ENCODE results near the gene POMT1. TPM values are rescaled to one million over a fixed set of nuclear protein-coding genes. Genes with fewer than 3 reads are reported as not detected.
"Not testable (repeated sequence)": the region's sequence is repeated elsewhere in the genome, so short reads cannot be mapped to it uniquely, and the experiment has no call there.

Gene POMT1
- total RNA-seq, 1 donor from 2014 or later = 40.0 TPM

DNA sequence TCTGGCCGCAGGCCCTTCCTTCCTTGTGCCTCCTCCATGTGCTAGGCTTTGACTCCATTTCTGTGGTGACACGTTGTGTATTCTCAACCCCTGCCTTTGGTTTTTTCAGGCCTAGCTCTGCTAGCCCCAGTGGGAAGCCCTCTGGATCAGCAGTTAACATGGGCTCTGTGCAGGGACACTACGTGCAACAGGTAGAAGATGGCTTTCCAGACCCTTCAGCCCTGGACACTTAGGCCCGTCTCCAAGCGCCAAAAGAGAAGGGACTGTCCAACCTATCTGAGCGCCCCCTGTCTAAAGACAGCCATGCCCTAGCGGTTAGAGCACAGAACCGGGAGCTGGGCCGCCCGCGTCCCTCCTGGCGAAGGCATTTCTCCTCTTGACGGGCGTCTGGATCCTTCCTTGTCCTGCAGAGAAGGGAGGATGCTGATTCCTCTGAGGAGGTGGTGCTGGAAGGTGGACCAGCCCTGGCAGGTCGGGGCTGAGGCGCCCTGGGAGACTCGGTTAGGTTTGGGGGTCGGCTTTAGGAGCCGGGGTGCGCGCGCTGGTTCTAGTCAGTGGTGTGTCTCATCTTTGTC is 8.3 kb upstream of the POMT1 start:
- DNase-seq (ENCODE audit: extremely low read depth, low read depth, low spot score) = no peak

DNA sequence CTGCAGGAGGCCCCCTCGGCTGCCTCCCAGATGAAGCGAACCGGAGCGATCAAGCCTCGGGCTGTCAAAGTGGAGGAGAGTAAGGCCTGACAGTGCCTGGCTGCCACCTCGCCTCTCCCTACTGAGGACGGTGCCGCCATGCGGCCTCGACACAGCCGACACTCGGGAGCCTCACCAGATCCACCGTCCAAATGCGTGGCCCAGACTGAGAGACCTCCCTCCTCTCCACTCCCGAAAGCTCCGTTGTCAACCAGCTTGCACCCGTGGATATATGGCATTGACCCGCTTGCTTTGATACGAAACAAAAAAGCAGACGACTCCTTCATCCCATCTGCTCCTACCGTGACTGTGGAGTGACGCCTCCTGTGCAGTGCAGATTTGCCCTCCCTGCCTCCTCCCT is 6.9 kb upstream of the POMT1 start:
- no peak for DNase-seq (ENCODE audit: extremely low read depth, low read depth, low spot score)

DNA sequence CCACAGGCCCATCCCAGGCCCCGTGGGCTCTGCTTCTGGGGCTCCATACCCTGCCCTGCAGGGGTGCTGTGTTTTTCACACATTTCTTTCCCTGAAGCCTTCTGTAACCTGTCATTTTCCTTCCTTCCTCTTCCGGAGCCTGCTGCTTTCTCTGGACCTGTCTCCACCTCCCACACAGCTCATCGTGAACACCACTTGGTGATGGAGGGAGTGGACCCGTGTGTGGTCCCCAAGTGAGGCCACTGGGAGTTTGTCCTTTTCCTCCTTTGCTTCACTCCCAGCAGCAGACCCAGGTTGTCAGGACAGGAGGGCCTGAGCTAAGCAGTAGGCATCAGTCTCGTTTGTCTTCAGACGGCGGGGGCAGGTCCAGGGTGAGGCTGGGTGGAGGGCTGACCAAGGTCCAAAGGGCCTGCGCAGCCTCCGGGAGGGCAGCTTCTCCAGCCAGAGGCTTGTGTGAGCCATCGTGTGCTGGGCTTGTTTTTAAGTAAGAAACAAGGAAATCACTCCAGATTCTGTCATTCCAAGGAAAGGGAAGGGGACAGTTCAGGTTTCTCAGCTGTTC is 5.8 kb upstream of the POMT1 start:
- no peak for DNase-seq (ENCODE audit: extremely low read depth, low read depth, low spot score)

DNA sequence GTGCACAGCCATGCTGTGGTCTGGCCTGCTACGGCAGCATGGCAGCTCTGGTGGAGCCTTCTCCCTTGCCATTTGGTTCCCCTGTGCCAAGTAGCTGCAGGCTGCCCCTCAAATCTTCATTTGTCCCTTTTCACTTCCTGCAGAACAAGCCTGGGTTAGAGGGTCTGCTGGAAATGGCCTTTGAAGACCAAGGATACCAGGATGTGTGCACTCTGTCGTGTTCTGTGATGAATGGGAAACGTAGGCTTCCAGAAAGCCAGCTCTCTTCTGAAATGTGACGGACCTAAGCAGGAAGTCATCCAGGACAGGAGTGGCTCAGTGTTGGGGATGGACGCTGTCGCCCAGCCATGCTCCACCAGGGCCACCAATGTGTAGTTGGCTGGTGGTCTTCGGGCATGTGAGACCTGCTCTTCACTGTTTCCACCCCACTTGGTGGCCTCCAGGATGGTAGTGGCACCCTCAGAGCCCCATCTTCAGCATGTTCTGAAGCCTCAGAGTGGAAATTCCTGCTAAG is 3.4 kb upstream of the POMT1 start:
- DNase-seq (ENCODE audit: extremely low read depth, low read depth, low spot score) = no peak

DNA sequence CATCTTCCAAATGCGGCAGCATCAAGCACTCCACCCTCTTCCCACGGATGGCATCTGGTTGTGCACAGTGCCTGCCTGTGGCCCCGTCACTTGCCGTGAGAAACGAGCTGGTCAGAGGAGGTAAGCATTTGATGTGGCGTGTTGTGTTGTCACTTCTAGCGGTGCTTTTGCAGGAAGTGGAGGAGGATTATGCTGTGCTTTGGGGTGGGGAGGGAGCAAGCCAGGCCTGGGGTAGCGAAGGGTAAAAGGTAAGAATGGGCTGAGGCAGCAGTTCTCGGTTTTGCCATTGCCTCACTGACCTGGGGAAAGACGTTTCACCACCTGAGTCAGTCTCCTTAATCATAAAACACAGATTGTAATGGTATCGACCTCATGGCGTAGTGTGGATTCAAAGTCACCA is 2.3 kb upstream of the POMT1 start:
- DNase-seq (ENCODE audit: extremely low read depth, low read depth, low spot score) = no peak

DNA sequence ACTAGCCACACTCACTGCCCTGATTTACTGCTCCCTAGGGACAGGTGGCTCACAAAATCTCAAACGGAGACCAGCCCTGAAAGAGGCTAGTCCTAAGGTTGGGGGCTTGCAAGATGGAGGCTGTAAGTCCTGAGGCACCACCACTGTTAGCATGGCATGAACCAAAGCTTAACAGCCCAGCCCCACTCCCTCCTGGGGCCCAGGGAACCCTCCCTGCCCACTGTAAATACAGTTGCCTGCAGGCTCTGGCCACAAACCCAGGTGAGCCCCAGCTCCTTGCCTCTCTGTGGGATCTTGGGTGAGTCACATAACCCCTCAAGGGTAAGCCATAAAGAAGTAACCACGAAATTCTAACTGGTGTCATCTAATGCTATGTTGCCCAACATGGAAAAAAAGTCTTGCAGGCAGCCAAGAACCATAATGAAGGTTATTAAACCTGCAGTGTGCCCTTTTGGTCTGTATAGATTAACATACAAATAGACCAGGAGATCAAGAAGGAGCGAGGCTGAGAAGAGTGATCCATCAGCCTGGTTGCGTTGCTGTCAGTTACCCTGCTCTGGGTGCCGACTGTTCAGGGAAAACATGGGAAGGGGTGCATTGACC is 1.7 kb upstream of the POMT1 start:
- no peak for DNase-seq (ENCODE audit: extremely low read depth, low read depth, low spot score)

DNA sequence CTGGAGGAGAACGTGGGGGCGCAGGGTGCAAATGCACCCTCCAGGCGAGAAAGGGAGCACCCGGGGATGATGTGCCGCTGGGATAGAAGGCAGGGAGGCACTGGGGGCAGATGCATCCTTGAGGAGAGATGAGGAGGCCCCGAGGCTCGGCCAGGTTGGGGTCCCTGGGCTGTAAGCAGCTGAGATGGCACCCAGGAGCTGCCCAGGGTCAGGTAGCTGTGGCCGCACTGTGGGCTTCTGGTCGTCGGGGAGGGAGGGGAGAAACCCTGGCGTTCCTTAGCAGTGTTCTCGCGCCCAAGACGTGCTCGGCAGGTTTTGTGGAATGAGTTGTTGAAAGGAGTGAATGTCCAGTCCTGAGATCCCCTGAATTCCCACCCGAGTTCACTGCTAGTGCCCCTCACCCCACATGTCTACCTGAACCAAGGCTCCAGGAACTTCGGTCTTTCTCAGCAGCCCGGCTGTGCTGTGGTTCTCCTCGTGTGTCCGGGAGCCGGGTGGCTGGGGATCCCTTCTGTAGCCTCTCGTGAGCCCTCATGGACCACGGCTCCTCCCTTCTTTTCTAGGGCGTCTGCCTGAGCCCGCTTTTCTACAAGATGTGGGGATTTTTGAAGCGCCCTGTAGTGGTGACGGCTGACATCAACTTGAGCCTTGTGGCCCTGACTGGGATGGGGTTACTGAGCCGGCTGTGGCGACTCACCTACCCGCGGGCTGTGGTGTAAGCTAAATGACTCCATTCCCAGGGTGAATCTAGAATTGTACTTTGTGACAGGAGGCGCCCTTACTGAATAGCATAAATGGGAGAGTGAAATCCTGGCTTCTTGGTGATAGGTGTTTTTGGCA is 1.1 kb downstream of the POMT1 start:
- DNase-seq (ENCODE audit: extremely low read depth, low read depth, low spot score) = no peak

DNA sequence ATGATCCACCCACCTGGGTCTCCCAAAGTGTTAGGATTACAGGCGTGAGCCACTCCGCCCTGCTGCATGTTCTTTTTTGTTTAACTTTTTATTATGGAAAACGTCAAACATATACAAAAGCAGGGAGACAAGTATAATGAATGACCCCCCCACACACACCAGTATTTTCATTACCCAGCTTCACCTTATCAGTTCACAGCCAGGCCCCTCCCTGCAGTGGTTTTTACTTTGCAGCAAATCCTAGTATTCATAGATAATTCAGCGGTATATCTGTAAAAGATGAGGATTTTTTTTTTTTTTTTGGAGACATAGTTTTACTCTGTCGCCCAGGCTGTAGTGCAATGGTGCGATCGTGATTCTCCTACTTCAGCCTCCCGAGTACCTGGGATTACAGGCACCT is 2.3 kb downstream of the POMT1 start:
- DNase-seq (ENCODE audit: extremely low read depth, low read depth, low spot score) = no peak

DNA sequence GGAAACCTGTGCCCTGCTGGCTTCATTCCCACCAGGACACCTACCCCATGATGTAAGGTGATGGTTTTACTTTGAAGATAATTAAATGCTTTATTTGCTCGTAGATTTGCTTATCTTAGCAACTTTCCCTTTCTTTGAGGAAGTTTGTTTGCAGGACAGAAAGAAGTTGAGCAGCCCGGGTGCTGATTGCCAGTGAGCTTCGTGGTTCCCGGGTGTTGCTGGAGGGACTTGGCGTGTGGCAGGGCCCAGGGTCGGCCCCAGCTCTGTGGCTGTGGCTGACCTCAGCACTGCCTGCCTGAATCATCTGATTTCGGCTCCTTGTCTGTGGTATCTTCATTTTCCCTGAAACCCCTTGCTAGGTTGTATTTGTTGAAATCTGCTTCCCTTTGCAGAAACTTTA is 8.7 kb downstream of the POMT1 start:
- no peak for DNase-seq (ENCODE audit: extremely low read depth, low read depth, low spot score)

DNA sequence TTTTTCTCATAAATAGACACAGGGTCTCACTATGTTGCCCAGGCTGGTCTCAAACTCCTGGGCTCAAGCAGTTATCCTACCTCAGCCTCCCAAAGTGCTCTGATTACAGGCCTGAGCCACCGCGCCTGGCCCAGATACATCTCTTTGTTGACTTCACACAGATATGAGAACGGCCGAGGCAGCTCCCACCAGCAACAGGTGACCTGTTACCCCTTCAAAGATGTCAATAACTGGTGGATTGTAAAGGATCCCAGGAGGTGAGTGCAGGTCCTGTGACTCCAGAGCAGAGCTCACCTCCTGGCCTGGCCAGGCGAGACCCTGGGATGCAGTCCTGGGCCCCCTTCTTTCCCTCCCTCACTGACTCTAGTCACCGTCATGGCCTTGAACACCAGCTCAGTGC is 9.2 kb downstream of the POMT1 start:
- no peak for DNase-seq (ENCODE audit: extremely low read depth, low read depth, low spot score)

DNA sequence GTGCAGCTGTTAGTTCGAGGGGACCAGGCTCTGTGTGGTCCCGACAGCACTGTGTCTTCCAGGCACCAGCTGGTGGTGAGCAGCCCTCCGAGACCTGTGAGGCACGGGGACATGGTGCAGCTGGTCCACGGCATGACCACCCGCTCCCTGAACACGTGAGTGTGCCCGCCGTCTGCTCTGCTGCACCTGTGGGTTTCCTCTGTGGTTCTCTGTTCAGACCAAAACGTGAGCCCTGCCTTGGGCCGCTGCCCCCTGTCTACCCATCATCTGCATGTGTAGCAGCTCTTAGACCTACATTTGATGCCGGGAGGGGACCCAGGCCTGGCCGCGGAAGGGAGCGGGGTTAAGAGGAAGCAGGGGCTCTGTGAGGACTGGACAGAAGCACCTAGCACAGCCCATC is 10.5 kb downstream of the POMT1 start:
- no peak for DNase-seq (ENCODE audit: extremely low read depth, low read depth, low spot score)

DNA sequence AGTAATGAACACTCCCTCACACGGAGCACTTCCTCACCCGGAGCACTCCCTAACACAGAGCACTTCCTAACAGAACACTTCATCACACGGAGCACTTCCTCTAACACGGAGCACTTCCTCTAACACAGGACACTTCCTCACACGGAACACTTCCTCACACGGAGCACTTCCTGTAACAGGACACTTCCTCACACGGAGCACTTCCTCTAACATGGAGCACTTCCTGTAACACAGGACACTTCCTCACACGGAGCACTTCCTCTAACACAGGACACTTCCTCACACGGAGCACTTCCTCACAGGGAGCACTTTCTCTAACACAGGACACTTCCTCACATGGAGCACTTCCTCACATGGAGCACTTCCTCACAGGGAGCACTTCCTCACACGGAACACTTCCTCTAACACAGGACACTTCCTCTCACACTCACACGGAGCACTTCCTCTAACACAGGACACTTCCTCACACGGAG is 12.9 kb downstream of the POMT1 start:
- not testable (repeated sequence) for DNase-seq (ENCODE audit: extremely low read depth, low read depth, low spot score)

DNA sequence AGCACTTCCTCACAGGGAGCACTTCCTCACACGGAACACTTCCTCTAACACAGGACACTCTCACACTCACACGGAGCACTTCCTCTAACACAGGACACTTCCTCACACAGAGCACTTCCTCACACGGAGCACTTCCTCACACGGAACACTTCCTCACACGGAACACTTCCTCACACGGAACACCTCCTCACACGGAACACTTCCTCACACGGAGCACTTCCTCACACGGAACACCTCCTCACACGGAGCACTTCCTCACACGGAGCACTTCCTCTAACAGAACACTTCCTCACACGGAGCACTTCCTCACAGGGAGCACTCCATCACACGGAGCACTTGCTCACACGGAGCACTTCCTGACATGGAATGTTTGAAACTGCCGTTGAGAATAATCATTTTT is 13.4 kb downstream of the POMT1 start:
- no peak for DNase-seq (ENCODE audit: extremely low read depth, low read depth, low spot score)

DNA sequence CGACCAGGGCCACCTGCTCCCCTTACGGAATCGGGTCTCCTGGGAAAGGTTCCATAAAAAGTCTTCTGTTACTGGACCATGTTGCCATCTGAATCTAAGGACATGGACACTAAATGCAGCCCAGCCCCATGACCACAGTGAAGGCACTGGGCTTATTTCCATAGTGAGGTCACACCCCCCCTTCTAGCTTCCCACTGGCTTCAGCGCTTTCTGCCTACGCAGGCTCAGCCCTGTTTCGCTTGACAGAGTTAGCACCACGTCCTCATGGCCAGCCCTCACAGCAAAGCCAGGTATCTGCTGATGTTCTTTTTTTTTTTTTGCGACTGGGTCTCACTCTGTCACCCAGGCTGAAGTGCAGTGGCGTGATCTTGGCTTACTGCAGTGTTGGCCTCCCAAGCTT is 14.2 kb downstream of the POMT1 start:
- DNase-seq (ENCODE audit: extremely low read depth, low read depth, low spot score) = no peak

DNA sequence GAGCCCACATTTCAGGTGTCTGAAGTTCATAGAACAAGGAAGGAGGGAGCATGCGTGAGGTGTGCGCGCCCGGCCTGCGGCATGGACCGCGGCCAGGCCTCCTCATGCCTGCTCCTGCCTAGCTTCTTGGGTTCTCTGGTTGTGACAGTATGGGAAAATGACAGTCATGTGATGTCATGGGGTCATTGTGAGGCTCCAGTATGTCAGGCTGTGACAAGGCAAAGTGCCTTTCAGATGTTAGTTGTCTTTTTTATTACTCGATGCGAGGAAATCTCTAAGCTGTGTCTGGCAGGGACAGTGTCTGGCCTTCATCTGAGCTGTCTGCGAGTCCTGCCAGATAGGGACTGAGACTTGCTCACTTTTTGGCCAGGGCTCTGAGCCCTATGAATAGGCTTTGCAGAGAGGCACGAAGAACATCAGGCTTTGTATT is 15.1 kb downstream of the POMT1 start:
- no peak for DNase-seq (ENCODE audit: extremely low read depth, low read depth, low spot score)

DNA sequence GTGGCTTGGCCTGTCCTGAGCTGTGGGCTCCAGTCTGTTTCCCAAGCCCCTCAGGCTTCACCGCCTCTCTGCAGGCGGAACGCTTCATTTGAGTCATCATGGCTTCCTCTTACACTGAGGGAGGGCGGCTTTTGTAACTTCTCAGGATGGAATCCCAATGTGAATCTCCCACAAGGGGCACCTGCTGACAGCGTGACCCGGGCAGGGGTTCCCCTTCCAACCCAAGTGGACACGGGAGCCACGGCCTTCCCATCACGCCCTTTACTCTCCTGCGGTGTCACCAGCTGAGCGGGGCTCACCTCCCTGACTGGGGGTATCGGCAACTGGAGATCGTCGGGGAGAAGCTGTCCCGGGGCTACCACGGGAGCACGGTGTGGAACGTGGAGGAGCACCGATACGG is 15.8 kb downstream of the POMT1 start:
- DNase-seq (ENCODE audit: extremely low read depth, low read depth, low spot score) = no peak

DNA sequence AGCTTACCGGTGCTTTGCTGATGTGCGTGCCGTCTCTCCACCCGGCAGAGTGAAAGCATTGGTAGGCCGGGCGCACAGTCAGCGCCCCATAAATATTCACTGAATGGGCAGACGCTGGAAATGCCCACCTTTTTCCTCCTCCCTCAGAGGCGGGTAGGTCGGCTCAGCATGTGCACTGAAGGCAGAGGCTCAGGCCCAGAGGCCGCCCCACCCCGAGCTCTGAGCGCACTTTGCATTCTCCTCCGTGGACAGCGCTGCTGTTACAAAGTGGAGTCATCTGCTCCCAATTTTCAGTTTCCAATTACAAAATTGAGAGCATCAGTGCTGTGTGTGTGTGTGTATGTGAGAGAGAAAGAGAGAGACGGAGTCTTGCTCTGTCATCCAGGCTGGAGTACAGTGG is 17.8 kb downstream of the POMT1 start:
- no peak for DNase-seq (ENCODE audit: extremely low read depth, low read depth, low spot score)

DNA sequence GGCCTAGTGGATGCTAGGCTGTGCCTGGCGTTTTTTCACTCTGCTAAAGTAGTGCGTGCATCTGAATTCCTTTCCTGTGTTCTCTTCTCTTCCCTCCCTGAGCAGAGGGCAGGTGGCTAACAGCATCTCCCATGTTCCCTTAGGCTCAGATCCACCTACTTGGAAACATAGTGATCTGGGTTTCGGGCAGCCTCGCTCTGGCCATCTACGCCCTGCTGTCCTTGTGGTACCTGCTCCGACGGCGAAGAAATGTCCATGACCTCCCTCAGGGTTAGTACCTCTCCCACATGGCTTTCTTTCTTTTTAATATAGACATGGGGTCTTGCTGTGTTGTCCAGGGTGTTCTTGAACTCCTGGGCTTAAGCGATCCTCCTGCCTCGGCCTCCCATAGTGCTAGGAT is 18.5 kb downstream of the POMT1 start:
- DNase-seq (ENCODE audit: extremely low read depth, low read depth, low spot score) = no peak

DNA sequence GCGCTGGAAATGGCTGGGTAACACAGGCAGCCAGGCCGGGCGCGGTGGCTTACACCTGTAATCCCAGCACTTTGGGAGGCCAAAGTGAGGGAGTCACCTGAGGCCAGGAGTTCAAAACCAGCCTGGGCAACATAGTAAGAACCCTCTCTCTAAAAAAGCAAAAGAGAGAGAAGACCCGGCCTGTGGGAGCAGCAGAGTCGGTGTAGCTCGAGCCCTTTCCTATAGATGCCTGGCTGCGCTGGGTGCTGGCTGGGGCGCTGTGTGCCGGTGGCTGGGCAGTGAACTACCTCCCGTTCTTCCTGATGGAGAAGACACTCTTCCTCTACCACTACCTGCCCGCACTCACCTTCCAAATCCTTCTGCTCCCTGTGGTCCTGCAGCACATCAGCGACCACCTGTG is 19.1 kb downstream of the POMT1 start:
- DNase-seq (ENCODE audit: extremely low read depth, low read depth, low spot score) = no peak

DNA sequence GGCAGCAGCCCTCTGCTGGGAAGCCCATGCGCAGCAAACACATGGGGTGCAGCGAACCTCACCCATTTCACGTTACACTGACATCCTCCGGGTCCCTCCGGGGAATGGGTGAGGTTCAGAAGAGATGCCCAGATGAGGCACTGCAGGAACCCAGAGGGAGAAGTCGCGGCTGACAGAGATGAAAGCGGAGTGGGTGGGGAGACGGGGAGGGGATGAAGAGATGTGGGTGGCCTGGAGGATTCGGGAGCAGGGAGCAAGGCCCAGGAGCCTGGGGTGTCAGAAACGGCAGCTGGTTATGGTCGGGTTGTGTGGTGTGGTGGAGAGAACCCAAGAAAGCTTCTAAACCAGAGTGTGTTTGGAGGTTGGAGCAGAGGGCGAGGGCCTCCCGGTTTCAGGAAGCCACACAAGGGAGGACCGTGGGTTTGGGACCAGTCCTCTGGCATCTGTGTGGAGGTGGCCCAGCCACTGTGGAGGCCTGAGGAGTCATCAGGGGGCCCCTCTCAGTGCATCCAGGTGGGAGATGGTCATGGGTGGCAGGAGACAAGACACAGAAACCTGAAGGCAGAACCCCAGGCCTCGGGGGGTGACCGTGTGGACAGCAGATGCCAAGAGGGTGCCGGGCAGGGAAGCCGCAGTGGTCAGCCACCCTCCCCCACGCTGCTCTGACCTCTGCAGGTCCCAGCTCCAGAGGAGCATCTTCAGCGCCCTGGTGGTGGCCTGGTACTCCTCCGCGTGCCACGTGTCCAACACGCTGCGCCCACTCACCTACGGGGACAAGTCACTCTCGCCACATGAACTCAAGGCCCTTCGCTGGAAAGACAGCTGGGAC is 19.8 kb downstream of the POMT1 start:
- DNase-seq (ENCODE audit: extremely low read depth, low read depth, low spot score) = no peak

DNA sequence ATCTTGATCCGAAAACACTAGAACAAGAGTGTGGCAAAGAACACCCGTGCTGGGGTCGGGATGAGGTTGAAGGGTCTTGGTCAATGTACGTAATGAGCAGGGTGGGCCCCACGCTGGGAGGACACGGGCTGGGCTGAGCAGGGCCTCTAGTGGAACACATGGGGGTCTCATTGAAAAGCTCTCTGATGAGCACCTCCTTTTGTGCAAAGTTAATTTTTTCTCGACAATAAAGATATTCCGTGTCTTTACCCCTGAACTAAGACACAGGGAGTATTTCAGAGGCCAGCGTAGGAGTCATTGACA is 20.3 kb downstream of the POMT1 start:
- DNase-seq (ENCODE audit: extremely low read depth, low read depth, low spot score) = no peak

Measured in glomerular endothelial cell (primary cell).